Upper lobe of left lung (tissue), 4 donors: Measurements from ENCODE around the gene GAB2.

Experiments used
- CTCF ChIP-seq, 6 experiments: fragments of 450-650 bp in 4 of 6; fragments of 200-600 bp in 2 of 6; sonication (generic) in 2 of 6; IDR thresholded peaks; one replicate each; pipeline ENCODE4 v1.5.1; 2016 to 2019; ENCODE audit warnings: antibody characterized with exemption in 6 of 6
- EP300 ChIP-seq, 4 donors: sonication (generic); formaldehyde crosslinking; IDR thresholded peaks; one replicate each; pipeline ENCODE4 v1.5.1; 2017; ENCODE audit warnings: antibody characterized with exemption in 4 of 4, control low read depth in 2 of 4
- POLR2A ChIP-seq, 4 donors: fragments of 450-650 bp; IDR thresholded peaks; one replicate each; pipeline ENCODE4 v1.5.1; 2016 to 2017; ENCODE audit warnings: antibody characterized with exemption in 4 of 4, mild to moderate bottlenecking in 2 of 4
- POLR2AphosphoS5 ChIP-seq, 2 donors: sonication (generic); formaldehyde crosslinking; IDR thresholded peaks; one replicate each; pipeline ENCODE4 v1.5.1; 2017; ENCODE audit warnings: antibody characterized with exemption in 2 of 2

GRCh38 chr11:78337554-78337924 is 80.1 kb downstream of the GAB2 start:
- TF ChIP-seq CTCF (IDR thresholded peaks at IDR 0.05) (no peak), POLR2A (IDR thresholded peaks at IDR 0.05) (no peak), EP300 (IDR thresholded peaks at IDR 0.05) (no peak), POLR2AphosphoS5 (IDR thresholded peaks at IDR 0.05) (no peak)
